IPS-15b (cell line): ENCODE data around the gene OLIG2.

ENCODE experiments used
- H3K27me3 ChIP-seq: one replicate; pipeline ENCODE4 v1.6.1; 2013; ENCODE audit warnings: low read length; ENCODE audit not compliant: control insufficient read depth, insufficient read depth
- H3K36me3 ChIP-seq: one replicate; pipeline ENCODE4 v1.6.1; 2013; ENCODE audit warnings: low read length; ENCODE audit not compliant: control insufficient read depth, insufficient read depth
- H3K4me1 ChIP-seq: one replicate; pipeline ENCODE4 v1.6.1; 2013; ENCODE audit warnings: mild to moderate bottlenecking, low read length; ENCODE audit not compliant: control insufficient read depth, insufficient read depth
- H3K4me3 ChIP-seq: one replicate; pipeline ENCODE4 v1.5.1; 2013; ENCODE audit warnings: low read depth, low read length
- H3K9ac ChIP-seq: one replicate; pipeline ENCODE4 v1.6.1; 2013; ENCODE audit warnings: low read depth, mild to moderate bottlenecking, low read length
- H3K9me3 ChIP-seq: one replicate; pipeline ENCODE4 v1.6.1; 2013; ENCODE audit warnings: mild to moderate bottlenecking, low read length; ENCODE audit not compliant: control insufficient read depth, insufficient read depth

The OLIG2 gene

GRCh38 chr21:33028773-33029384 is 3.1 kb downstream of the OLIG2 start:
- Histone ChIP-seq H3K4me3 (peak overlapping the region; percentile 32), H3K36me3 (no peaks in the 10 kb centered on the region), H3K9ac (no peak overlapping the region), H3K27me3 (peaks cover 96% of the 10 kb centered on the region), H3K9me3 (no peaks in the 10 kb centered on the region), H3K4me1 (peaks cover 11% of the 10 kb centered on the region)

- no peaks in the 10 kb centered on the region for H3K9me3 ChIP-seq
- peaks cover 96% of the 10 kb centered on the region for H3K27me3 ChIP-seq
- peak overlapping the region; percentile 32 for H3K4me3 ChIP-seq
- no peaks in the 10 kb centered on the region for H3K36me3 ChIP-seq
- H3K4me1 ChIP-seq, result peaks cover 11% of the 10 kb centered on the region
- no peak overlapping the region for H3K9ac ChIP-seq
These were observed 3.7 kb downstream of the OLIG2 start for GRCh38 chr21:33029385-33029921.

- H3K4me3 ChIP-seq, result peak overlapping the region; percentile 32
- peaks cover 11% of the 10 kb centered on the region for H3K4me1 ChIP-seq
- H3K9me3 ChIP-seq, result no peaks in the 10 kb centered on the region
- H3K9ac ChIP-seq, result no peak overlapping the region
- peaks cover 96% of the 10 kb centered on the region for H3K27me3 ChIP-seq
- no peaks in the 10 kb centered on the region for H3K36me3 ChIP-seq
These were observed 4.3 kb downstream of the OLIG2 start for GRCh38 chr21:33029975-33030461.

- H3K36me3 ChIP-seq, result no peaks in the 10 kb centered on the region
- H3K4me3 ChIP-seq, result peak overlapping the region; percentile 22
- H3K4me1 ChIP-seq, result peaks cover 11% of the 10 kb centered on the region
- no peak overlapping the region for H3K9ac ChIP-seq
- H3K9me3 ChIP-seq, result no peaks in the 10 kb centered on the region
- peaks cover 98% of the 10 kb centered on the region for H3K27me3 ChIP-seq
These were observed 4.9 kb downstream of the OLIG2 start for GRCh38 chr21:33030633-33031032.

- Histone ChIP-seq H3K4me3 (peak overlapping the region; percentile 22), H3K4me1 (peaks cover 13% of the 10 kb centered on the region), H3K36me3 (no peaks in the 10 kb centered on the region), H3K9ac (no peak overlapping the region), H3K27me3 (peaks cover 97% of the 10 kb centered on the region), H3K9me3 (no peaks in the 10 kb centered on the region)
These were observed 5.6 kb downstream of the OLIG2 start for GRCh38 chr21:33031152-33031911.

- H3K36me3 ChIP-seq, result no peaks in the 10 kb centered on the region
- peaks cover 96% of the 10 kb centered on the region for H3K27me3 ChIP-seq
- H3K4me1 ChIP-seq, result peaks cover 16% of the 10 kb centered on the region
- no peak overlapping the region for H3K9ac ChIP-seq
- H3K9me3 ChIP-seq, result no peaks in the 10 kb centered on the region
- peak overlapping the region; percentile 22 for H3K4me3 ChIP-seq
These were observed 6.8 kb downstream of the OLIG2 start for GRCh38 chr21:33032434-33033047.

GRCh38 chr21:33033094-33033951 is 7.6 kb downstream of the OLIG2 start:
- Histone ChIP-seq H3K36me3 (no peaks in the 10 kb centered on the region), H3K27me3 (peaks cover 94% of the 10 kb centered on the region), H3K4me3 (peak overlapping the region; percentile 35), H3K9me3 (no peaks in the 10 kb centered on the region), H3K4me1 (peaks cover 16% of the 10 kb centered on the region), H3K9ac (no peak overlapping the region)

- Histone ChIP-seq H3K9ac (no peak overlapping the region), H3K9me3 (no peaks in the 10 kb centered on the region), H3K27me3 (peaks cover 89% of the 10 kb centered on the region), H3K4me1 (peaks cover 16% of the 10 kb centered on the region), H3K36me3 (no peaks in the 10 kb centered on the region), H3K4me3 (peak overlapping the region; percentile 35)
These were observed 8.3 kb downstream of the OLIG2 start for GRCh38 chr21:33033961-33034413.

- no peaks in the 10 kb centered on the region for H3K36me3 ChIP-seq
- H3K4me3 ChIP-seq, result no peak overlapping the region
- H3K4me1 ChIP-seq, result peaks cover 5% of the 10 kb centered on the region
- peaks cover 81% of the 10 kb centered on the region for H3K27me3 ChIP-seq
- H3K9me3 ChIP-seq, result no peaks in the 10 kb centered on the region
- H3K9ac ChIP-seq, result no peak overlapping the region
These were observed 9.4 kb downstream of the OLIG2 start for GRCh38 chr21:33035147-33035546.

GRCh38 chr21:33036430-33037162 is 10.9 kb downstream of the OLIG2 start:
- H3K4me3 ChIP-seq, result no peak overlapping the region
- peaks cover 72% of the 10 kb centered on the region for H3K27me3 ChIP-seq
- H3K4me1 ChIP-seq, result peaks cover 5% of the 10 kb centered on the region
- H3K36me3 ChIP-seq, result no peaks in the 10 kb centered on the region
- no peak overlapping the region for H3K9ac ChIP-seq
- H3K9me3 ChIP-seq, result no peaks in the 10 kb centered on the region
